Right atrium auricular region (tissue), 2 donors: ENCODE data around the gene LY9. TPM values are rescaled to one million over a fixed set of nuclear protein-coding genes. Genes with fewer than 3 reads are reported as not detected.
"Not testable (repeated sequence)": the region's sequence is repeated elsewhere in the genome, so short reads cannot be mapped to it uniquely, and the experiment has no call there.

Experiments
- DNase-seq: peaks from one replicate; pipeline ENCODE4 v3.0.0-alpha.2; 2019; ENCODE audit warnings: low spot score
- H3K27ac ChIP-seq, 2 donors: fragments of 200-600 bp; sonication (generic); 1 replicate in 1 of 2; 2 replicates in 1 of 2; pipeline ENCODE4 v1.5.1; 2016 to 2019
- H3K27me3 ChIP-seq, 2 donors: fragments of 200-600 bp; sonication (generic); one replicate each; pipeline versions ENCODE4 v1.5.1 to v1.6.0; 2017 to 2019
- H3K36me3 ChIP-seq: fragments of 200-600 bp; sonication (generic); one replicate; pipeline ENCODE4 v1.5.1; 2016
- H3K4me1 ChIP-seq, 2 donors: fragments of 200-600 bp; sonication (generic); one replicate each; pipeline versions ENCODE4 v1.5.1 to v1.6.0; 2017 to 2019
- H3K4me3 ChIP-seq, 2 donors: fragments of 200-600 bp; sonication (generic); 1 replicate in 1 of 2; 2 replicates in 1 of 2; pipeline ENCODE4 v1.5.1; 2017 to 2019; ENCODE audit warnings: mild to moderate bottlenecking in 1 of 2, moderate library complexity in 1 of 2
- H3K9me3 ChIP-seq, 2 donors: fragments of 200-600 bp; sonication (generic); one replicate each; pipeline ENCODE4 v1.5.1; 2019
- total RNA-seq, 2 donors: library from RNA; depleted of rRNA; stranded (reverse); fragments of >200 nt; gene quantifications; one replicate each; pipeline ENCODE4 v1.1.0, GENCODE V29; 2016
- TF ChIP-seq, protein P1 (sequence below), 2 donors: fragments of 200-600 bp; sonication (generic); IDR thresholded peaks; one replicate each; pipeline ENCODE4 v1.5.1; 2019; ENCODE audit warnings: antibody characterized with exemption in 2 of 2

Gene LY9
- total RNA-seq, 2 donors from 2014 or later: 0.19 to 0.20 TPM

GRCh38 chr1:160868141-160868540 lies 72.2 kb downstream of the LY9 start:
- Histone ChIP-seq H3K9me3 (no peaks in the 10 kb centered on the region), H3K4me1 (no peaks in the 10 kb centered on the region), H3K27me3 (no peaks in the 10 kb centered on the region), H3K27ac (no peak overlapping the region), H3K36me3 (no peaks in the 10 kb centered on the region), H3K4me3 (no peak overlapping the region)
- no peak for DNase-seq
- TF ChIP-seq, protein P1, sequence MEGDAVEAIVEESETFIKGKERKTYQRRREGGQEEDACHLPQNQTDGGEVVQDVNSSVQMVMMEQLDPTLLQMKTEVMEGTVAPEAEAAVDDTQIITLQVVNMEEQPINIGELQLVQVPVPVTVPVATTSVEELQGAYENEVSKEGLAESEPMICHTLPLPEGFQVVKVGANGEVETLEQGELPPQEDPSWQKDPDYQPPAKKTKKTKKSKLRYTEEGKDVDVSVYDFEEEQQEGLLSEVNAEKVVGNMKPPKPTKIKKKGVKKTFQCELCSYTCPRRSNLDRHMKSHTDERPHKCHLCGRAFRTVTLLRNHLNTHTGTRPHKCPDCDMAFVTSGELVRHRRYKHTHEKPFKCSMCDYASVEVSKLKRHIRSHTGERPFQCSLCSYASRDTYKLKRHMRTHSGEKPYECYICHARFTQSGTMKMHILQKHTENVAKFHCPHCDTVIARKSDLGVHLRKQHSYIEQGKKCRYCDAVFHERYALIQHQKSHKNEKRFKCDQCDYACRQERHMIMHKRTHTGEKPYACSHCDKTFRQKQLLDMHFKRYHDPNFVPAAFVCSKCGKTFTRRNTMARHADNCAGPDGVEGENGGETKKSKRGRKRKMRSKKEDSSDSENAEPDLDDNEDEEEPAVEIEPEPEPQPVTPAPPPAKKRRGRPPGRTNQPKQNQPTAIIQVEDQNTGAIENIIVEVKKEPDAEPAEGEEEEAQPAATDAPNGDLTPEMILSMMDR (IDR thresholded peaks at IDR 0.05): no peak

DNA sequence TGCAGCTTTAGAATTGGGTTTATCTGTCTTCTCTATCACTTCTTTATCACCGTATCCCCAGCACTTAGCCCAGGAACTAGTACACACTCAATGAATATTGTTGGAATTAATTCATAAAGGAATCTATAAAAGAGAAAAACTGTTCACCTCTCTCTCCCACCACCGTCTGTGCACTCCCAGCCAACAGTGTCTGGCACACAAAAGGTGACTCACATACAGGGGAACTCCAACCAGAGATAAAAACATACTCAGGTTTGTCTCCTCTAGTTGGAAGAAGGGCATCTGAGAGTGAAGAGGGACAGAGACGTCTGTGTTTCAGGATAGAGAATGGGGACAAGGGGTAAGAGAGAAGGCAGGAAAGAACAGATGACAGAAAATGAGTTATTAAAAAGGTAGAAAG lies 79.0 kb downstream of the LY9 start:
- no peak overlapping the region for H3K4me3 ChIP-seq
- H3K4me1 ChIP-seq: no peaks in the 10 kb centered on the region
- no peak overlapping the region for H3K27ac ChIP-seq
- DNase-seq: no peak
- H3K9me3 ChIP-seq: no peaks in the 10 kb centered on the region
- TF ChIP-seq, protein P1 (IDR thresholded peaks at IDR 0.05): no peak
- no peaks in the 10 kb centered on the region for H3K36me3 ChIP-seq
- H3K27me3 ChIP-seq: no peaks in the 10 kb centered on the region

GRCh38 chr1:160875591-160875990 lies 79.6 kb downstream of the LY9 start:
- not testable (repeated sequence) for H3K4me1 ChIP-seq, H3K27me3 ChIP-seq, H3K9me3 ChIP-seq, H3K27ac ChIP-seq, H3K36me3 ChIP-seq, H3K4me3 ChIP-seq, DNase-seq

- TF ChIP-seq, protein P1 (IDR thresholded peaks at IDR 0.05): no peak
- no peaks in the 10 kb centered on the region for H3K36me3 ChIP-seq
- no peaks in the 10 kb centered on the region for H3K4me1 ChIP-seq
- no peaks in the 10 kb centered on the region for H3K27me3 ChIP-seq
- H3K27ac ChIP-seq: no peak overlapping the region
- no peaks in the 10 kb centered on the region for H3K9me3 ChIP-seq
- H3K4me3 ChIP-seq: no peak overlapping the region
- no peak for DNase-seq
These were observed 80.3 kb downstream of the LY9 start for GRCh38 chr1:160876311-160876710.

DNA sequence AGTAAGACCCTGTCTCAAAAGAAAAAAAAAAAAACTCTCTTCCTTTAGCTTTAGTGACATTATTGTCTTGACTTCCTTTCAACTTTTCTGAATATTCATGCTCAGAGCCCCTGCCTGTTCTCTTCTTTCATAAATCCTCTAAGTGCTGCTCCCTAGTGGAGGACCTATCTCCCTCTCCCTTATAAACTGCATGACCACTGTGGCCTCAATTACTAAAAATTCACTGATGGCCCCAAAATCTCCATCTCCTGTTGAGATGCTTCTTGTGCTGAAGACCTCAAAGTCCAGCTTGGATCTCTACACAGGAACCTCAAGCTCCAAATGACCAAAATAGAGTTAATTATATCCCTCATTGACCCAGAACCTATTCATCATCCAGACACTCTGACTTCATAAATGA lies 81.2 kb downstream of the LY9 start:
- Histone ChIP-seq H3K9me3 (no peaks in the 10 kb centered on the region), H3K27ac (no peak overlapping the region), H3K36me3 (no peaks in the 10 kb centered on the region), H3K4me1 (no peaks in the 10 kb centered on the region), H3K4me3 (no peak overlapping the region), H3K27me3 (no peaks in the 10 kb centered on the region)
- DNase-seq: no peak
- TF ChIP-seq, protein P1 (IDR thresholded peaks at IDR 0.05): no peak

Other genes with a start within 250 kb of the LY9 start
- 1 to 10 TPM; 2.5 to 3.1 TPM for gene CD84, start 216.7 kb upstream of the LY9 start, total RNA-seq
- gene SLAMF1, start 149.1 kb upstream of the LY9 start, total RNA-seq: under 1 TPM; 0.11 to 0.31 TPM
- gene CD48, start 84.4 kb upstream of the LY9 start, total RNA-seq: 1 to 10 TPM; 1.2 to 3.2 TPM
- under 1 TPM in 1 of 2 donors, not detected in 1; 0.98 TPM for gene SLAMF7, start 56.9 kb upstream of the LY9 start, total RNA-seq
- gene CD244, start 66.7 kb downstream of the LY9 start, total RNA-seq: under 1 TPM; 0.41 to 0.86 TPM
- gene ITLN1, start 89.0 kb downstream of the LY9 start, total RNA-seq: 1,000 to 10,000 TPM; 1,064 to 3,973 TPM
- 1 to 10 TPM; 2.0 to 6.3 TPM for gene ITLN2, start 158.6 kb downstream of the LY9 start, total RNA-seq
- 10 to 100 TPM; 11.2 to 26.2 TPM for gene F11R, start 225.0 kb downstream of the LY9 start, total RNA-seq
- gene TSTD1, start 242.8 kb downstream of the LY9 start, total RNA-seq: 100 to 1,000 TPM in 1 of 2 donors, 10 to 100 TPM in 1; 95.0 to 118 TPM
- gene USF1, start 249.8 kb downstream of the LY9 start, total RNA-seq: 10 to 100 TPM; 21.7 to 25.5 TPM